Measurements from ENCODE around the gene CDK17. TPM values are rescaled to one million over a fixed set of nuclear protein-coding genes. Genes with fewer than 3 reads are reported as not detected.
A peak's percentile ranks its signal among the peaks of the same experiment; 100 is the strongest.

CDK17 gene
- 367 and 531 TPM in 2 replicates for total RNA-seq

DNA sequence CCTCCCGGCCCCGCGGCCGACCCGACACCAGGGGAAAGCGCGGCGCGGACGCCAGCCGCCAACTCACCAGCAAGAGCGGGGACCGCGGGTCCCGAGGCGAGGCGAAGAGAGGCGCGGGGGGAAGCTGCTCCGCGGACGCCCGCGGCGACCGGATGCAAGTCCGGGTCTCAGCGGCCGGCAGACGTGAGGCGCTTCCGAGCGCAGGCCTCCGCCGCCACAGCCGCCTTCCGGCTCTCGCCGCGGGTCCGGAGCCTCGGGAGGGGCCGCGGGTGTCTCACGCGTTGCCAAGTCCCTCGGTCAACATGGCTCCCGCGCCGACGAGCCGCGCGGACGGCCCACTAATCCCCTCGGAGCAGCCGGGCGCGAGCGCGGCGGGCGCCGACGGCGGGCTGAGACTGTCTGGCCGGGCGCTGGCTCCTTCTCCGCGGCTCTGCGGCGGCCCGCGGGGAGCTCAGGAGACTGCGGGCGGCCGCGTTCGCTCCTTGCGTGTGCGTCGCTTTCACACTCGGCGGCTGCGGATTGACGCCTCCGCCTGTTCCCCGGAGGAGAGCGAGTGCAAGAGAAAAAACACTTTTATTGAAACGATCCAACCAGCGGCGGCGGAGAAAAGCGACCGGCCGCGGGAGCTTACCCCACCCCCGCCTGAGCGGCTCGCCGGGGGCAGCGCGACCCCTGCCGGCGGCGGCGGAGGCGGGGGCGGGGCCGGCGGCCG is at the start of gene CDK17:
TSS of gene CDK17 (minus strand) at position 521 of the 712 bp plus-strand sequence. CDS start 65,603 bp downstream, outside the sequence.

Small RNA genes lying within 50 kb of the gene (small RNA-seq; reads per million reads assigned to genes)
- gene RN7SKP11 (5.8 reads per million, percentile 84 among the genes with 10 or more reads in this experiment), gene RNU4-24P (not detected)

Other genes with a start within 250 kb of the CDK17 start
- 81.8 and 100 TPM in 2 replicates for gene ELK3, start 206.1 kb downstream of the CDK17 start, total RNA-seq
- gene CFAP54, start 89.1 kb upstream of the CDK17 start, total RNA-seq, result 44.4 and 68.3 TPM in 2 replicates